Aorta (tissue), 5 donors: Measurements from ENCODE around the gene ANGEL1. TPM values are rescaled to one million over a fixed set of nuclear protein-coding genes. Genes with fewer than 3 reads are reported as not detected.

Source experiments
- ATAC-seq: fragments of 200-7000 bp; cut with Tn5 transposase; one replicate; pipeline ENCODE4 v1.9.1; 2022; ENCODE audit warnings: moderate library complexity; ENCODE audit not compliant: low FRiP score
- DNase-seq, 2 donors: peaks; one replicate each; pipeline ENCODE4 v3.0.0-alpha.2; 2020
- H3K27ac ChIP-seq, 2 donors: one replicate each; pipeline ENCODE4 v1.5.1; 2013; ENCODE audit warnings: low read length in 2 of 2, mild to moderate bottlenecking in 2 of 2, moderate library complexity in 2 of 2, control low read depth in 1 of 2, inconsistent platforms in 1 of 2, low read depth in 1 of 2
- H3K27me3 ChIP-seq, 2 donors: one replicate each; pipeline ENCODE4 v1.6.1; 2013; ENCODE audit warnings: control low read depth in 1 of 2, low read length in 1 of 2, mild to moderate bottlenecking in 1 of 2, moderate library complexity in 1 of 2; ENCODE audit not compliant: insufficient read depth in 2 of 2, control insufficient read depth in 1 of 2
- H3K36me3 ChIP-seq, 2 donors: one replicate each; pipeline ENCODE4 v1.6.1; 2013; ENCODE audit warnings: control low read depth in 1 of 2, low read length in 1 of 2, mild to moderate bottlenecking in 1 of 2; ENCODE audit not compliant: insufficient read depth in 2 of 2, control insufficient read depth in 1 of 2
- H3K4me1 ChIP-seq, 2 donors: one replicate each; pipeline ENCODE4 v1.6.1; 2013; ENCODE audit warnings: low read length in 2 of 2, control low read depth in 1 of 2, mild to moderate bottlenecking in 1 of 2, moderate library complexity in 1 of 2; ENCODE audit not compliant: insufficient read depth in 2 of 2, control insufficient read depth in 1 of 2
- H3K4me3 ChIP-seq, 2 donors: one replicate each; pipeline ENCODE4 v1.5.1; 2013; ENCODE audit warnings: low read length in 2 of 2, control low read depth in 1 of 2, mild to moderate bottlenecking in 1 of 2
- H3K9me3 ChIP-seq: one replicate; pipeline ENCODE4 v1.6.1; 2013; ENCODE audit warnings: mild to moderate bottlenecking, low read length; ENCODE audit not compliant: control insufficient read depth
- WGBS, 2 donors: extraction: QIAGEN DNeasy Blood & Tissue Kit; methylation state at CpG; one replicate each; pipeline ENCODE4 v1.1.7; 2013; 5-methylcytosine and 5-hydroxymethylcytosine counted together
- intact Hi-C, 2 donors: fragments of 100-400 bp; cut with DNase I; formaldehyde crosslinking; loops; one replicate each; pipeline versions ENCODE4 v1.14.2 to v1.15.0; 2022
- polyA plus RNA-seq, 2 donors: library from polyadenylated mRNA; stranded (reverse); fragments of 200-250 nt; gene quantifications; one replicate each; pipeline ENCODE4 v1.2.3, GENCODE V29; 2013
- total RNA-seq, 2 donors: library from RNA; stranded (reverse); fragmentation: NEBNext Ultra II Directional; extraction: Animal tissue kit (Norgen Biotek cat#: 25700); gene quantifications; one replicate each; pipeline ENCODE4 v1.2.1, GENCODE V29; 2021
- donor health status: healthy with polysubstance abuse.
- donor health status: Bipolar disorder and iron deficiency.
- donor health status: DM: no; HTN: no; CAD: no.
- donor health status: DM: no; HTN: no; CAD: no.
- donor health status: DM: yes; HTN: yes; CAD: no.

Gene ANGEL1
- total and polyA plus RNA-seq, 4 donors, result 1.1 to 32.2 (median 13.4) TPM

DNA sequence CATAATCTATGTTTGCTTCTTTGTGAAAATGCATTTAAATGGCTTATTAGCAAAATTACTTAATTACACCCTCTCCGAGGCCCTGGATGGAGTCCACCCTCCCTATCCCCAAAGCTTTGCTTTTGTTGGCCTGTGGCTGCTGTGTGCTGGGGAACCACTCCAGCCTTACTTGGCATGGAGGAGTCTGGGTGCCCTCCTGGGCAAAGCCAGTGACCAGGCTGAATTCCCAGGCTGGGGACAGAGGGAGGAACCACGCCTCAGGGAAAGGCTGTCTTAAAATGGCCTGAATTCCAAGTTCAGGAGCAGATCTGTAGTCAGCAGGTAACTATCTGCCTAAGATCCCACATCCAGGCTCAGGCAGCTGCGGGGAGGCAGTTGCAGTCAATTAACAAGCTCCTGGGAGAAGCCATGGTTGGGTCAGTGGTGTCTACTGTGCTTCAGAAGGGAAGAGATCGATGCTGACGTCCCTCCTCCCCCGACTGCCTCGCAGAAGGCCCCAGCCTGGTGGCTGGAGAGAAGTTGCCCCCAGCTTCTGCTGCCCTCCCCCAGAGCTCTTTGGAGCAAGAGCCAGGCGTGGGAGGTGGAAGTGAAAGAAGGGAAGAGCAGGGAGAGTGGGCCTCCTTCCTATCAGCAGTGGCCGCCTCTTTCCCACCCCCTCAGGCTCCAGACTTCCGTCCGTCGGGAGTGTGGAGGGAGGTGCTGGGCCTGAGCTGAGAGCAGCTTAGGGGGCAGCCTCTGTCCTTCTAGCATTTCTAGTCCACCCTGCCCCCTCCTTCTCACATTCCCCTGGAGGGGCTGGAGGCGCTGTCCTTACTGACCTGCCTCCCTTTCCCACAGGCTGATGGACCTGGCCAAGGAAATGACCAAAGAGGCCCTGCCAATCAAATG is 40.1 kb downstream of the ANGEL1 start:
- H3K36me3 ChIP-seq, result no peaks in the 10 kb centered on the region
- peaks cover 0 to 4% of the 10 kb centered on the region in 2 donors for H3K4me1 ChIP-seq
- no peaks in the 10 kb centered on the region for H3K27me3 ChIP-seq
- 6% methylated on average over 13 of the region's 13 CpGs for WGBS, 2 donors
- H3K4me3 ChIP-seq, result no peak overlapping the region
- ATAC-seq, result peak; percentile 64
- peak; percentile 74 to 82 for DNase-seq
- peak overlapping the region; percentile 65 to 96 for H3K27ac ChIP-seq
- no peaks in the 10 kb centered on the region for H3K9me3 ChIP-seq
- intact Hi-C loops, result loop anchor here in 1 of 2 donors (5.0 kb wide), 1 partner anchor 40 kb away; the partner anchor contains the start of gene ANGEL1

- intact Hi-C loops, result loop anchor here in 1 of 2 donors (5.0 kb wide), 1 partner anchor 41 kb away; the partner anchor contains the start of gene ANGEL1
Measured at GRCh38 chr14:76771437-76771980, 41.2 kb downstream of the ANGEL1 start.

DNA sequence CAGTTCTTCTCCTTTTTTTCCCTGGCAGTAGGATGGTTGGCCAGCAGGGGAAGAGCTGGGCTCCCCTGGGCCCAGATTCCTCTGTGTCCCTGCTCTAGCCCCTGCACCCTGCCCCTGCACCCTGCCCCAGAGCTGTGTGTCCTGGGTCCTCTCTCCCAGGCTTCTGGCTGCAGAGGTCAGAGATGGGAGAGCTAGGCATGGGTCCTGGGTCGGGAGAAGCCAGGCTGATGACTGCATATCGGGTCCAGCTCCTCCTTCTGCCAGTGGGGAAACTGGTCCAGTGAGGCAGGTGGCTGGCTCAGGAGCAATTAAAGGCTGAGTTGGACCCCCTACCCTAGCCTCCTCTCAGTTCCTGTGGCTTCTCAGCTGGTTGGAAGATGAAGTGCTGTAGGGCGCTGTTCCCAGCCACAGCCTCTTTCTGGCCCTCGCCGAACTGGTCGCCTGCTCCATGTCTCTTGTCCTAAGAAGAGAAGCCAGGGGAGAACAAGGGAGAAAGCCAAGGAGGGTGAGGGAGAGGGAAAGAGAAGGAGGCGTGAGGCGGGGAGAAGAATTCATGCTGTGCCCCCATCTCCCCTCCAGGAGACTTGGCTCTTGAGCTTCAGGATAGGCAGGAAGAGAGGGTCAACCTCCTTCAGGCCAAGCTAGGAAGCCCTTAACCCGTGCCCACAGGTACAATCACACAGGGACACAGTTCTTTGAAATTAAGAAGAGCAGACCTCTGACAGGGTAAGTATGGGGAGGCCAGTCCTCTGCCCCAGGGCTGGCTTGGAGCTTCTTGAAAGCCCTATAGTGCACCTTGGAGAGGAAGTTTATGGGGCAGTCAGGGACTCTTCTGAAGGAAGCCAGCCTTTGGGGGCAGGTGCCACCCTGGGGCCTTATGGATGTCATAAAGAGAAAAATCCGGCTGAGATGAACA is 41.9 kb downstream of the ANGEL1 start:
- intact Hi-C loops, result loop anchor here in 1 of 2 donors (5.0 kb wide), 1 partner anchor 42 kb away; the partner anchor contains the start of gene ANGEL1
- Histone ChIP-seq H3K4me3 (no peak overlapping the region), H3K4me1 (peaks cover 0 to 4% of the 10 kb centered on the region in 2 donors), H3K27me3 (no peaks in the 10 kb centered on the region), H3K9me3 (no peaks in the 10 kb centered on the region), H3K27ac (no peak overlapping the region), H3K36me3 (no peaks in the 10 kb centered on the region)
- DNase-seq (peak; percentile 33 to 64), ATAC-seq (no peak)
- WGBS, 2 donors, result 37% methylated on average over 10 of the region's 10 CpGs

More at GRCh38 chr14:76771437-76771980, 41.2 kb downstream of the ANGEL1 start:
- Histone ChIP-seq H3K27ac (no peak overlapping the region), H3K9me3 (no peaks in the 10 kb centered on the region), H3K36me3 (no peaks in the 10 kb centered on the region), H3K4me1 (peaks cover 0 to 4% of the 10 kb centered on the region in 2 donors), H3K4me3 (no peak overlapping the region), H3K27me3 (no peaks in the 10 kb centered on the region)
- 81 to 84% methylated on average over 9 of the region's 9 CpGs for WGBS, 2 donors
- ATAC-seq (no peak), DNase-seq (peak; percentile 38 to 46)

- intact Hi-C loops, result loop anchor here in 1 of 2 donors (5.0 kb wide), 1 partner anchor 43 kb away; the partner anchor contains the start of gene ANGEL1
- Histone ChIP-seq H3K4me1 (peaks cover 0 to 4% of the 10 kb centered on the region in 2 donors), H3K27ac (no peak overlapping the region), H3K9me3 (no peaks in the 10 kb centered on the region), H3K27me3 (no peaks in the 10 kb centered on the region), H3K4me3 (no peak overlapping the region), H3K36me3 (no peaks in the 10 kb centered on the region)
- no peak for ATAC-seq
- peak; percentile 40 to 61 for DNase-seq
- 81 to 86% methylated on average over 18 of the region's 18 CpGs for WGBS, 2 donors
Measured at GRCh38 chr14:76769636-76770292, 42.9 kb downstream of the ANGEL1 start.

DNA sequence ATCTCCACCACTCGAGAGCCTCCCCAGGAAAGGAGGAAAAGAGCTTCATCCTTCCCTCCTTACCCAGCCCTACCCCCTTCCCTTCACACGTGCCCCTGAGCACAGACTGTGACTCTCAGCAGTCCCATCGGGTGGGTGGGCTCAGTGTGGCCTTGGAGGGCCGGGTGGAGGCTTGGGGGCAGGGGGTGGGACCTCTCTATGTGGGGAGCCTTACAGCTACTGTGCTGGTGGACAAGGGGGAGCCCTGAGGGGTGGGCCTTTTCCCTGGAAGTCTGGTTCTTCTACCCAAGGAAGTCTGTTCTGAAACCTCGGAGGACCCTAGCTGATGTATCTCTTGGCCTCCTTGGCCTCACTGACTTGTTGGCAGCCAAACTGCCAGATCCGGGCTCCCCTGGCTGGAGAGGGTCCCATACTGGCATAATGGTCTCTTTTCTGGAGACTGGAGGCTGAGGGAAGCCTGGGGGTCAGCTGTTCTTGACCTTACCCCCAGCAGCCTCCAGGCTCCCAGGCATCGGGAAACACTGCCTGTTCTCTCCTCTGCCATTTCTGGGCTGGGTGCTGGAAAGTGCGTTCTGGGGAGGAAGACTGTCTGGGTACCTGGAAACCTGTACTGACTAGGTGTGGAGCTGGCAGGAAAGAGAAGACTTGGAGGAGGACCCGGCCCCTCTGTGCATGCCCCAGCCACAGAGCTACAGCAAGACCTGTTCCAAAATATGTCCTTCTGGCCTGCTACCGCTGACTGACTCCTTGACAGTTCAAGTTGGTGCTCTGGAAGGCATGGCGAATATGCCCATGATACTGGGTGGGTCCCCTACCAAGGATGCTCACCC is 43.8 kb downstream of the ANGEL1 start:
- Histone ChIP-seq H3K9me3 (no peaks in the 10 kb centered on the region), H3K36me3 (no peaks in the 10 kb centered on the region), H3K4me3 (no peak overlapping the region), H3K27me3 (no peaks in the 10 kb centered on the region), H3K4me1 (peaks cover 0 to 4% of the 10 kb centered on the region in 2 donors), H3K27ac (peak overlapping the region in 1 of 2 donors; percentile 2)
- ATAC-seq (peak; percentile 2), DNase-seq (peak in 1 of 2 donors; percentile 74)
- 35 to 38% methylated on average over 11 of the region's 11 CpGs for WGBS, 2 donors
- intact Hi-C loops, result no loop called here

- Histone ChIP-seq H3K36me3 (no peaks in the 10 kb centered on the region), H3K27me3 (no peaks in the 10 kb centered on the region), H3K4me3 (no peak overlapping the region), H3K27ac (peak overlapping the region in 1 of 2 donors; percentile 2), H3K9me3 (no peaks in the 10 kb centered on the region), H3K4me1 (peaks cover 0 to 4% of the 10 kb centered on the region in 2 donors)
- DNase-seq (peak; percentile 82 to 90), ATAC-seq (peak; percentile 68)
- intact Hi-C loops, result no loop called here
- 18 to 19% methylated on average over 15 of the region's 15 CpGs for WGBS, 2 donors
Measured at GRCh38 chr14:76767681-76768656, 44.7 kb downstream of the ANGEL1 start.
